Keratinocyte (primary cell): ENCODE results near the gene CACNG3. TPM values are rescaled to one million over a fixed set of nuclear protein-coding genes. Genes with fewer than 3 reads are reported as not detected.

Source experiments
- DNase-seq: peaks from one replicate; pipeline ENCODE4 v3.0.0-alpha.2; 2011; ENCODE audit warnings: low read depth, missing footprints, low spot score
- FAIRE-seq: peaks from 2 replicates; lab custom pipeline; 2011; peaks lifted over from hg19 to GRCh38; lab: Jason Lieb, UNC
- H2AFZ ChIP-seq: 2 replicates; pipeline ENCODE4 v1.6.0; 2012; ENCODE audit warnings: low read length, control low read depth, inconsistent platforms; ENCODE audit not compliant: control insufficient read depth
- H3K27ac ChIP-seq: 2 replicates; pipeline ENCODE4 v1.5.1; 2011; ENCODE audit warnings: low read length; ENCODE audit not compliant: control insufficient read depth, insufficient read depth
- H3K27me3 ChIP-seq: 3 replicates; pipeline ENCODE4 v1.6.0; 2011; ENCODE audit warnings: low read length; ENCODE audit not compliant: control insufficient read depth, insufficient read depth; ENCODE audit errors: extremely low read depth
- H3K36me3 ChIP-seq, 2 experiments: 2 replicates in 1 of 2; 3 replicates in 1 of 2; pipeline ENCODE4 v1.5.1; 2011; ENCODE audit warnings: low read length in 2 of 2, mild to moderate bottlenecking in 1 of 2; ENCODE audit not compliant: control insufficient read depth in 2 of 2, insufficient read depth in 2 of 2; ENCODE audit errors: extremely low read depth in 1 of 2
- H3K4me1 ChIP-seq: 3 replicates; pipeline ENCODE4 v1.5.1; 2011; ENCODE audit warnings: low read length; ENCODE audit not compliant: control insufficient read depth, insufficient read depth; ENCODE audit errors: extremely low read depth
- H3K4me2 ChIP-seq: 3 replicates; pipeline ENCODE4 v1.6.0; 2011; ENCODE audit warnings: low read depth, low read length; ENCODE audit not compliant: control insufficient read depth, insufficient read depth; ENCODE audit errors: extremely low read depth
- H3K4me3 ChIP-seq, 3 experiments: fragments of 200-600 bp in 1 of 3; sonication (generic) in 1 of 3; 2 replicates in 2 of 3; 3 replicates in 1 of 3; pipeline ENCODE4 v1.5.1; 2011 to 2016; ENCODE audit warnings: low read length in 3 of 3, mild to moderate bottlenecking in 3 of 3, control low read depth in 2 of 3, inconsistent platforms in 1 of 3, low read depth in 1 of 3, mixed read lengths in 1 of 3, mixed run types in 1 of 3, moderate library complexity in 1 of 3; ENCODE audit not compliant: control insufficient read depth in 2 of 3, insufficient read depth in 2 of 3; ENCODE audit errors: extremely low read depth in 1 of 3
- H3K79me2 ChIP-seq: 2 replicates; pipeline ENCODE4 v1.6.0; 2012; ENCODE audit warnings: low read length; ENCODE audit not compliant: control insufficient read depth, insufficient read depth
- H3K9ac ChIP-seq: 3 replicates; pipeline ENCODE4 v1.6.0; 2011; ENCODE audit warnings: low read length; ENCODE audit not compliant: control insufficient read depth, insufficient read depth; ENCODE audit errors: extremely low read depth
- H3K9me1 ChIP-seq: 3 replicates; pipeline ENCODE4 v1.6.0; 2011; ENCODE audit warnings: low read length; ENCODE audit not compliant: control insufficient read depth, insufficient read depth; ENCODE audit errors: extremely low read depth
- H3K9me3 ChIP-seq: 2 replicates; pipeline ENCODE4 v1.5.1; 2012; ENCODE audit warnings: low read depth, low read length; ENCODE audit not compliant: control insufficient read depth
- H4K20me1 ChIP-seq: 3 replicates; pipeline ENCODE4 v1.6.0; 2011; ENCODE audit warnings: low read length; ENCODE audit not compliant: control insufficient read depth, insufficient read depth; ENCODE audit errors: extremely low read depth
- EZH2 ChIP-seq: IDR thresholded peaks from one replicate; pipeline ENCODE4 v1.6.1; 2012; ENCODE audit warnings: inconsistent platforms, mild to moderate bottlenecking, low read length, moderate library complexity
- dilution Hi-C: fragments of 300-500 bp; cut with MboI; formaldehyde crosslinking; loops from one replicate; pipeline ENCODE4 v1.7.0; 2020; ENCODE audit warnings: low sequenced_read_pairs; ENCODE audit not compliant: extremely low pct_ligation_motif_present
- polyA plus RNA-seq, 5 experiments: library from polyadenylated mRNA; depleted of rRNA in 3 of 5; stranded (reverse) in 3 of 5; stranded (forward) in 1 of 5; unstranded in 1 of 5; fragments of >200 nt; gene quantifications; 1 replicate in 1 of 5; 2 replicates in 3 of 5; 3 replicates in 1 of 5; pipeline versions ENCODE4 v1.2.1 to v1.2.3, GENCODE V29; 2011 to 2012; ENCODE audit warnings: missing spikeins in 2 of 5, low read depth in 1 of 5, low replicate concordance in 1 of 5
- TF ChIP-seq, protein P1 (sequence below), 3 experiments: IDR thresholded peaks in 1 of 3; conservative IDR thresholded peaks in 1 of 3; optimal IDR thresholded peaks in 1 of 3; 2 replicates in 2 of 3; 3 replicates in 1 of 3; pipeline versions ENCODE3 to v1.5.1; 2011; ENCODE audit warnings: low read length in 3 of 3, mild to moderate bottlenecking in 3 of 3, moderate library complexity in 2 of 3, control low read depth in 1 of 3, inconsistent platforms in 1 of 3; ENCODE audit not compliant: insufficient read depth in 2 of 3; ENCODE audit errors: extremely low read depth in 1 of 3

CACNG3 gene
- polyA plus RNA-seq, 1 donor (not counting 4 experiments of a cell fraction or from before 2014, with no cell fraction given) = not detected

DNA sequence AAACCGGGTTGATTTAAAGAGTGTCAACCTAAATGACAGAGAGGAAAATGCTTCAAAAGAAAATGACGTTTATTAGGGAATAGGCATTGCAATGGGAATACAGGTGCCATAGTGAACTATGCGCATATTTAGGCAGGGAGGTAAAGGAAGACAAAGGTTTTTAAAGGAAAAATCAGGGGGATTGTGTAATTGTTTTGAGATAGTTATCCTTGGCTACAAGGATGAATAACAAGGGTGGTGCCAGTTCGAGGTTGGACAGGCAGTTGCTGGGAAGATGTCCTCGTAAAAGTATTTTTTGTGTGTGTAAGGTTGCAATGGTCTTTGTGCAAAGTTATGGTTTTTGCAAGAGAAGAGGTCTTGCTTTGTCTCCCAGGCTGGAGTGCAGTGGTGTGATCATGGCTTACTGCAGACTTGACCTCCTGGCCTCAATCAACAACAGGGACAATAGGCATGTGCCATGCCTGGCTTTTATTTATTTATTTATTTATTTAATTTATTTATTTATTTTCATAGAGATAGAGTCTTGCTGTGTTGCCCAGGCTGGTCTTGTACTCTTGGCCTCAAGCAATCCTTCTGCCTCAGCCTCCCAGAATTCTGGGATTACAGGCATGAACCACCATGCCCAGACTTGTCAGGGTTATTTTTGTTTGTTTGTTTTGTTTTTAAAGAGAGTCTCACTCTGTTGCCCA is 63.1 kb downstream of the CACNG3 start:
- H3K9me1 ChIP-seq = no peaks in the 10 kb centered on the region
- no peak overlapping the region for H3K9ac ChIP-seq
- no peaks in the 10 kb centered on the region for H3K79me2 ChIP-seq
- no peaks in the 10 kb centered on the region for H3K9me3 ChIP-seq
- FAIRE-seq (no peak), DNase-seq (no peak)
- no peaks in the 10 kb centered on the region for H3K36me3 ChIP-seq
- no peak overlapping the region for H3K27ac ChIP-seq
- no peaks in the 10 kb centered on the region for H3K4me1 ChIP-seq
- no peak overlapping the region for H3K4me2 ChIP-seq
- H4K20me1 ChIP-seq = no peaks in the 10 kb centered on the region
- no peaks in the 10 kb centered on the region for H3K27me3 ChIP-seq
- dilution Hi-C loops = no loop called here
- TF ChIP-seq, protein P1, sequence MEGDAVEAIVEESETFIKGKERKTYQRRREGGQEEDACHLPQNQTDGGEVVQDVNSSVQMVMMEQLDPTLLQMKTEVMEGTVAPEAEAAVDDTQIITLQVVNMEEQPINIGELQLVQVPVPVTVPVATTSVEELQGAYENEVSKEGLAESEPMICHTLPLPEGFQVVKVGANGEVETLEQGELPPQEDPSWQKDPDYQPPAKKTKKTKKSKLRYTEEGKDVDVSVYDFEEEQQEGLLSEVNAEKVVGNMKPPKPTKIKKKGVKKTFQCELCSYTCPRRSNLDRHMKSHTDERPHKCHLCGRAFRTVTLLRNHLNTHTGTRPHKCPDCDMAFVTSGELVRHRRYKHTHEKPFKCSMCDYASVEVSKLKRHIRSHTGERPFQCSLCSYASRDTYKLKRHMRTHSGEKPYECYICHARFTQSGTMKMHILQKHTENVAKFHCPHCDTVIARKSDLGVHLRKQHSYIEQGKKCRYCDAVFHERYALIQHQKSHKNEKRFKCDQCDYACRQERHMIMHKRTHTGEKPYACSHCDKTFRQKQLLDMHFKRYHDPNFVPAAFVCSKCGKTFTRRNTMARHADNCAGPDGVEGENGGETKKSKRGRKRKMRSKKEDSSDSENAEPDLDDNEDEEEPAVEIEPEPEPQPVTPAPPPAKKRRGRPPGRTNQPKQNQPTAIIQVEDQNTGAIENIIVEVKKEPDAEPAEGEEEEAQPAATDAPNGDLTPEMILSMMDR (optimal IDR thresholded peaks at IDR 0.05 in 1 of 3, IDR thresholded peaks at IDR 0.05 in 1 of 3, conservative IDR thresholded peaks at IDR 0.05 in 1 of 3; ENCODE audit: extremely low read depth in 1 of 3, insufficient read depth in 2 of 3, low read length in 3 of 3) = no peak
- TF ChIP-seq EZH2 = no peak
- H3K4me3 ChIP-seq = no peak overlapping the region
- H2AFZ ChIP-seq = no peak overlapping the region

DNA sequence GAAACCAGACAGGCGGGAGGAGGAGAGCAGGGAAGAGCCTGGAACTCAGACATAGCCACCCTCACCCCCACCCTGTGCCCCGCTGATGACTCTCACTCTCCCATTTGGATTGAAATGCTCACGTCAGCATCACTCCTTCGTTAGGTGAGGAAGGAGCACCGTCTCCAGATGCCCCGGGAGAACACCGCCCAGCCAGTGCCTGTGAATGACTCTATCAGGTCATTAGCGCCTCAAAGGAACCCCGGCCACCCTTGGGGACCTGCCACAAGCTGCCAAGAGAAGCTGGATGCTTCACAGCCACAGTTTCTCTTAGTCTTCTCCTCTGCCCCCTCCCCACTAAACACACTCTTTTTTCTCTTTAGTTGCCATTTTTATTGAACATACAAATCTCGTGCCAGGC is 66.0 kb downstream of the CACNG3 start:
- Histone ChIP-seq H2AFZ (no peak overlapping the region), H3K4me3 (no peak overlapping the region), H4K20me1 (no peaks in the 10 kb centered on the region), H3K27me3 (no peaks in the 10 kb centered on the region), H3K9me3 (no peaks in the 10 kb centered on the region), H3K4me2 (no peak overlapping the region), H3K4me1 (no peaks in the 10 kb centered on the region), H3K9ac (no peak overlapping the region), H3K79me2 (no peaks in the 10 kb centered on the region), H3K36me3 (no peaks in the 10 kb centered on the region), H3K9me1 (no peaks in the 10 kb centered on the region), H3K27ac (no peak overlapping the region)
- DNase-seq = no peak
- TF ChIP-seq, protein P1 (optimal IDR thresholded peaks at IDR 0.05 in 1 of 3, IDR thresholded peaks at IDR 0.05 in 1 of 3, conservative IDR thresholded peaks at IDR 0.05 in 1 of 3; ENCODE audit: extremely low read depth in 1 of 3, insufficient read depth in 2 of 3, low read length in 3 of 3) = no peak
- no peak for TF ChIP-seq EZH2
- FAIRE-seq = no peak
- dilution Hi-C loops = no loop called here
